ENCODE measurements around the gene ANKRD34A. TPM values are rescaled to one million over a fixed set of nuclear protein-coding genes. Genes with fewer than 3 reads are reported as not detected.

Gene ANKRD34A
- total and polyA plus RNA-seq, 2 donors, result 0.21 to 1.4 TPM

DNA sequence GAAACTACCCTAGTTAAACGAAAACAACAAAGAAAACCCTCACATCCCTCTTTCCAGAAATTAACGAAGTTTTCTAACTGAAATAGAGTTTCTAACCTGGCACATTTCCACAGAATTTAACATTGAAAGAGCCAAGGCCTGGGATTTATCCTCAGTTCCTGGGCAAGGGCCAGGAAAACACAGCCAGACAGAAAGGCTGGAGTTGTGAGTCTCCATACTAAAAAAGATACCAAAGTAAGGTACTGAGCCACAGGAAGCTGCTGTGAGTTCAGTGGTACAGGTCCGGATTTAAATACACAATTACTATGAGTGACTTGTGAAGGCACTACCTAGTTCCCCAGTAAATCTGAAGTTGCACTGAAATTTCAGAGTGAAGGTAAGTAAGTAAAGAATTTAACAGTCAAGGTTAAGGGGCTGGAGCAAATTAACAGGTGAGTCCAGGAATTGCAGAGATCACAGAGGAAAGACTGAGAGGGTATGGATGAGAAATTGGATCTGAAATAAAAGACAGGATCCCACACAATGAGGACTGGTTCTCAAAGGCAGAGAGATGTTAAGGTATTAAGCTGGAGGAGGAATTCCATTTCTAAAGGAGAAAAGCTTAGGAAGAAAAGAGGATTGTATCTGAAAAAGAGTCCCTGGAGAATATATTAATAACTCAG lies 7.5 kb downstream of the ANKRD34A start:
- peak overlapping the region; percentile 66 for H3K27ac ChIP-seq (ENCODE audit: low read depth)
- no peaks in the 10 kb centered on the region for H3K36me3 ChIP-seq (ENCODE audit: insufficient read depth)
- 5% methylated on average over 3 of the region's 3 CpGs for WGBS
- peak overlapping the region; percentile 81 for H3K4me3 ChIP-seq (ENCODE audit: low read depth, low read length)
- no peak for DNase-seq (ENCODE audit: extremely low spot score)
- no peaks in the 10 kb centered on the region for H3K4me1 ChIP-seq (ENCODE audit: insufficient read depth)

DNA sequence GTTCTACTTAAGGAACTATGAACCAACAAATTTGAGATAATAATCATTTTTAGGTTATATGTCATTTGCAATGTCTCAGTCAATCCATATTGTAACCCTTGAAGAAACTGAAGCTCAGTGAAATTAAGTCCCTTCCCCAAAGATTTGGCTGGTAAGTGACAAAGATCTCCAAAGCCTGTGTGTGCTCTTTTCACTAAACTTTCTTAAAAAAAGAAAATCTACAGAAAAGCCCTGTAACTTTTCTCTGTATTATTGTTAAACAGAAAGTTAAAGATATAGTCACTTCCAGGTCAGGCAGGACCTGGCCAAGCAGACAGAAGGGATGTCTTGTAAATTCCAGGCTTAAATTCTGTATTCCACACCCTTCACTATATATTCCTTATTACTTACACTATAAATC lies 8.0 kb downstream of the ANKRD34A start:
- Histone ChIP-seq H3K27ac (ENCODE audit: low read depth) (no peak overlapping the region), H3K36me3 (ENCODE audit: insufficient read depth) (no peaks in the 10 kb centered on the region), H3K4me3 (ENCODE audit: low read depth, low read length) (no peak overlapping the region), H3K4me1 (ENCODE audit: insufficient read depth) (no peaks in the 10 kb centered on the region)
- DNase-seq (ENCODE audit: extremely low spot score), result no peak

- H3K4me1 ChIP-seq (ENCODE audit: insufficient read depth), result no peaks in the 10 kb centered on the region
- DNase-seq (ENCODE audit: extremely low spot score), result no peak
Observed at GRCh38 chr1:145955436-145955835, 8.9 kb downstream of the ANKRD34A start.

DNA sequence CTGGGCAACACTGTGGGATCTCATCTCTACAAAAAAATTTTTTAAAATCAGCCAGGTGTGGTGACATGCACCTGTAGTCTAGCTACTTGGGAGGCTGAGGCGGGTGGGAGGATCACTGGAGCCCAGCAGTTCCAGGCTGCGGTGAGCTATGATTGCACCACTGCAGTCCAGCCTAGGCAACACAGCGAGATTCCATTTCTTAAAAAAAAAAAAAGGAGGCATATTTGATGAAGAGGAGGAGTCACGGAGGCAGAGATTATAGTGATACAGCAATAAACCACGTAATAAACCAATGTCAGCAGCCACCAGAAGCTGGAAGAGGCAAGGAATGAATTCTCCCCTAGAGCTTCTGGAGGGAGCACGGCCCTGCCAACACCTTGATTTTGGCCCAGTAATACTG lies 10.5 kb downstream of the ANKRD34A start:
- no peaks in the 10 kb centered on the region for H3K36me3 ChIP-seq (ENCODE audit: insufficient read depth)
- DNase-seq (ENCODE audit: extremely low spot score), result no peak
- H3K27ac ChIP-seq (ENCODE audit: low read depth), result no peak overlapping the region
- H3K4me1 ChIP-seq (ENCODE audit: insufficient read depth), result no peaks in the 10 kb centered on the region
- no peak overlapping the region for H3K4me3 ChIP-seq (ENCODE audit: low read depth, low read length)
- 66% methylated on average over 6 of the region's 6 CpGs for WGBS

More at GRCh38 chr1:145955436-145955835, 8.9 kb downstream of the ANKRD34A start:
- H3K27ac ChIP-seq (ENCODE audit: low read depth), result no peak overlapping the region
- no peaks in the 10 kb centered on the region for H3K36me3 ChIP-seq (ENCODE audit: insufficient read depth)
- H3K4me3 ChIP-seq (ENCODE audit: low read depth, low read length), result no peak overlapping the region
- WGBS, result 23% methylated on average over 2 of the region's 2 CpGs

- no peak for DNase-seq (ENCODE audit: extremely low spot score)
- H3K4me1 ChIP-seq (ENCODE audit: insufficient read depth), result no peaks in the 10 kb centered on the region
- no peak overlapping the region for H3K4me3 ChIP-seq (ENCODE audit: low read depth, low read length)
- H3K27ac ChIP-seq (ENCODE audit: low read depth), result no peak overlapping the region
- 98% methylated on average over 3 of the region's 3 CpGs for WGBS
- no peaks in the 10 kb centered on the region for H3K36me3 ChIP-seq (ENCODE audit: insufficient read depth)
Observed at GRCh38 chr1:145952903-145953302, 11.5 kb downstream of the ANKRD34A start.

- DNase-seq (ENCODE audit: extremely low spot score), result no peak
- 90% methylated on average over 1 of the region's 1 CpG for WGBS
- H3K4me3 ChIP-seq (ENCODE audit: low read depth, low read length), result no peak overlapping the region
- H3K36me3 ChIP-seq (ENCODE audit: insufficient read depth), result no peaks in the 10 kb centered on the region
- H3K4me1 ChIP-seq (ENCODE audit: insufficient read depth), result no peaks in the 10 kb centered on the region
- no peak overlapping the region for H3K27ac ChIP-seq (ENCODE audit: low read depth)
Observed at GRCh38 chr1:145951526-145951925, 12.8 kb downstream of the ANKRD34A start.

- 89% methylated on average over 4 of the region's 4 CpGs for WGBS
- no peak for DNase-seq (ENCODE audit: extremely low spot score)
- Histone ChIP-seq H3K27ac (ENCODE audit: low read depth) (no peak overlapping the region), H3K4me1 (ENCODE audit: insufficient read depth) (no peaks in the 10 kb centered on the region), H3K36me3 (ENCODE audit: insufficient read depth) (no peaks in the 10 kb centered on the region), H3K4me3 (ENCODE audit: low read depth, low read length) (no peak overlapping the region)
Observed at GRCh38 chr1:145949219-145949618, 15.2 kb downstream of the ANKRD34A start.

- Histone ChIP-seq H3K27ac (ENCODE audit: low read depth) (no peak overlapping the region), H3K4me3 (ENCODE audit: low read depth, low read length) (no peak overlapping the region), H3K4me1 (ENCODE audit: insufficient read depth) (no peaks in the 10 kb centered on the region), H3K36me3 (ENCODE audit: insufficient read depth) (no peaks in the 10 kb centered on the region)
- WGBS, result 69% methylated on average over 4 of the region's 4 CpGs
- no peak for DNase-seq (ENCODE audit: extremely low spot score)
Observed at GRCh38 chr1:145947551-145947950, 16.8 kb downstream of the ANKRD34A start.

DNA sequence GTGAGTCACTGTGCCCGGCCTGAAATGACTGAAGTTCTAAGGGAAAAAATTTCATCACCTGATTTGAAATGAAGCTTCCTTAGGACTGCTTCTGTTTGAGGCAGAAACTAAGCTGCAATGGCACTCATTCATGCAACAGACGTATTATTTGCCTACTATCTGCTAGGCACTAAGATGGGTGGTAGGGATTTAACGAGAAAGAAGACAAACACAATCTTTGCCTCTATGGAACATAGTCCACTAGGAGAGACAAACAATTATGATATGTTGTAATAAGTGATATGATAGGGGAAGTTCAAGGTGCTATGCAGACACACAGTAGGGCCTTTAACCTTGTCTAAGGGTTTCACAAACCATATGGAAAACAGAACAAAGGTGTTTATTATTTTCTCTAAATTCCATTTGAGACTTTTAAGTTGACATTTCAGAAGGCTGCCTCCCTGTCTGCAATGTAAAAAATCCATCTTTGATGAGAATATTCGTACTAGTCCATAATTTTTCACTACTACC lies 17.8 kb downstream of the ANKRD34A start:
- H3K4me3 ChIP-seq (ENCODE audit: low read depth, low read length), result no peak overlapping the region
- H3K4me1 ChIP-seq (ENCODE audit: insufficient read depth), result no peaks in the 10 kb centered on the region
- 93% methylated on average over 4 of the region's 4 CpGs for WGBS
- DNase-seq (ENCODE audit: extremely low spot score), result no peak
- H3K27ac ChIP-seq (ENCODE audit: low read depth), result no peak overlapping the region
- H3K36me3 ChIP-seq (ENCODE audit: insufficient read depth), result no peaks in the 10 kb centered on the region

DNA sequence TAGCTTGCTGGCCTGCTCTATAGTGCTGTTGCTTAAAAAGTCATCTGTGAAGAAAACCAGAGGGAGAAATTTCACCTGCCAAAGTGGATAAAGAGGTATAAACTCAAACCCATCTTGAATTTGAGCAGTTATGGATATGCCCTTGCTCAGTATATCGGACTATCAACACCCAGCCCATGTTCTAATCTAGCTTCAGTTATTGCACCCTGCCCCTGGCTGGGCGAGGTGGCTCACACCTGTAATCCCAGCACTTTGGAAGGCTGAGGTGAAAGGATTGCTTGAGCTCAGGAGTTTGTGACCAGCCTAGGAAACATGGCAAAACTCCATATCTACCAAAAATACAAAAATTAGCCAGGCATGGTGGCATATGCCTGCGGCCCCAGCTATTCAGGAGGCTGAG lies 19.8 kb downstream of the ANKRD34A start:
- whole genome bisulfite sequencing, result 78% methylated on average over 3 of the region's 3 CpGs
- H3K4me3 ChIP-seq (ENCODE audit: low read depth, low read length), result no peak overlapping the region
- H3K27ac ChIP-seq (ENCODE audit: low read depth), result no peak overlapping the region
- no peaks in the 10 kb centered on the region for H3K36me3 ChIP-seq (ENCODE audit: insufficient read depth)
- DNase-seq (ENCODE audit: extremely low spot score), result no peak
- no peaks in the 10 kb centered on the region for H3K4me1 ChIP-seq (ENCODE audit: insufficient read depth)

GRCh38 chr1:145942871-145943270 lies 21.5 kb downstream of the ANKRD34A start:
- no peak overlapping the region for H3K27ac ChIP-seq (ENCODE audit: low read depth)
- H3K4me3 ChIP-seq (ENCODE audit: low read depth, low read length), result no peak overlapping the region
- H3K36me3 ChIP-seq (ENCODE audit: insufficient read depth), result no peaks in the 10 kb centered on the region
- 83% methylated on average over 6 of the region's 6 CpGs for WGBS
- no peaks in the 10 kb centered on the region for H3K4me1 ChIP-seq (ENCODE audit: insufficient read depth)
- DNase-seq (ENCODE audit: extremely low spot score), result no peak

DNA sequence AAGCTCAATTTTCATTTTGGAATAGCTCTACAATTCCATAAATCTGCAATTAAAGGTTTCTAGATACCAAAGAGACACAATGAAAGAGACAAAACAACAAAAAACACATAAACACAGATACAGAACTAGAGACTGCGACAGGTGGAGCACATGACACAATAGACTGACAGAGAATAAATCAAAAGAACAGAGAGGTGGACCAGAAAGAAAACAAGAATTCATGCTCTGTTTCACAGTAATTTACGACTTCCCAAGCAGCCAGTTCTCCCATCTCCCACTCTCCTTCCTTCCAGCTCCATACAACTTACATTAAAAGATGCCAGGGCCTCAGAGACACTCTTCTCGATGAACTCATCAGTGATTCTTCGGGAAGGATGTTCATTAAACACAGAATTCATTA lies 22.0 kb downstream of the ANKRD34A start:
- no peak for DNase-seq (ENCODE audit: extremely low spot score)
- Histone ChIP-seq H3K36me3 (ENCODE audit: insufficient read depth) (no peaks in the 10 kb centered on the region), H3K4me1 (ENCODE audit: insufficient read depth) (no peaks in the 10 kb centered on the region), H3K27ac (ENCODE audit: low read depth) (no peak overlapping the region), H3K4me3 (ENCODE audit: low read depth, low read length) (no peak overlapping the region)
- WGBS, result 81% methylated on average over 4 of the region's 4 CpGs

GRCh38 chr1:145937436-145937835 lies 26.9 kb downstream of the ANKRD34A start:
- 84% methylated on average over 1 of the region's 1 CpG for WGBS
- no peak for DNase-seq (ENCODE audit: extremely low spot score)
- no peaks in the 10 kb centered on the region for H3K4me1 ChIP-seq (ENCODE audit: insufficient read depth)
- H3K4me3 ChIP-seq (ENCODE audit: low read depth, low read length), result no peak overlapping the region
- no peak overlapping the region for H3K27ac ChIP-seq (ENCODE audit: low read depth)
- H3K36me3 ChIP-seq (ENCODE audit: insufficient read depth), result peaks cover 2% of the 10 kb centered on the region

- Histone ChIP-seq H3K4me3 (ENCODE audit: low read depth, low read length) (no peak overlapping the region), H3K36me3 (ENCODE audit: insufficient read depth) (peaks cover 2% of the 10 kb centered on the region), H3K27ac (ENCODE audit: low read depth) (no peak overlapping the region), H3K4me1 (ENCODE audit: insufficient read depth) (no peaks in the 10 kb centered on the region)
- 88% methylated on average over 8 of the region's 8 CpGs for WGBS
- no peak for DNase-seq (ENCODE audit: extremely low spot score)
Observed at GRCh38 chr1:145936247-145936646, 28.1 kb downstream of the ANKRD34A start.

DNA sequence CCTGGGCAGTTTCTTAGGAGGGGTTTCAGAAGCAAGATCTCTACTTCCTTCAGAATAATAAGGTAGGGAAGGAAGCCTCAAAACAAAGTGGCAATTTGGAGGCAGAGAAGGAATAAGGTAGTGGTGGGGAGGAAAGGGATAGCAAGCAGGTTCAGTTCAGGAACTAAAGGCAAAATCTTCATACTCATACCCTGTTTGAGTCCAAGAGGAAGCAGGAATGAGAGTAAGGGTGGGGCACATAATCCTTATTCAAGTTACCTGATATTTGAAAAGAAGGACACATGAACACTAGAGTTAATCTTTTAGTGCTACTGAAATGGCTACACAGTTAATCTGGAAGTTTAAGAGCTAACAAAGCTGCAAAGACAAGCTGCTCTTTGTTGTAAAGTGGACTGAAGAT lies 28.7 kb downstream of the ANKRD34A start:
- no peak for DNase-seq (ENCODE audit: extremely low spot score)
- H3K4me1 ChIP-seq (ENCODE audit: insufficient read depth), result no peaks in the 10 kb centered on the region
- no peak overlapping the region for H3K27ac ChIP-seq (ENCODE audit: low read depth)
- H3K36me3 ChIP-seq (ENCODE audit: insufficient read depth), result peaks cover 2% of the 10 kb centered on the region
- H3K4me3 ChIP-seq (ENCODE audit: low read depth, low read length), result no peak overlapping the region
